Neuronal stem cell (in vitro differentiated cells): Measurements from ENCODE around the gene DSE.

Experiments used
- DNase-seq: peaks from one replicate; pipeline ENCODE4 v3.0.0-alpha.2; 2013; ENCODE audit warnings: low spot score
- H2AFZ ChIP-seq: one replicate; pipeline ENCODE4 v1.6.1; 2013; ENCODE audit warnings: mild to moderate bottlenecking, low read length, inconsistent platforms
- H2AK5ac ChIP-seq: 2 replicates; pipeline ENCODE4 v1.6.1; 2013; ENCODE audit warnings: low read depth, mild to moderate bottlenecking, inconsistent platforms, low read length, moderate library complexity, mixed read lengths
- H2BK120ac ChIP-seq: 2 replicates; pipeline ENCODE4 v1.6.1; 2013; ENCODE audit warnings: low read depth, mild to moderate bottlenecking, inconsistent platforms, low read length, moderate library complexity, mixed read lengths
- H2BK12ac ChIP-seq: one replicate; pipeline ENCODE4 v1.6.1; 2013; ENCODE audit warnings: low read length, inconsistent platforms
- H2BK15ac ChIP-seq: 2 replicates; pipeline ENCODE4 v1.6.1; 2013; ENCODE audit warnings: mild to moderate bottlenecking, low read length, inconsistent platforms, mixed read lengths
- H2BK5ac ChIP-seq: one replicate; pipeline ENCODE4 v1.6.1; 2013; ENCODE audit warnings: inconsistent platforms, mild to moderate bottlenecking, low read length, moderate library complexity
- H3K14ac ChIP-seq: one replicate; pipeline ENCODE4 v1.6.1; 2013; ENCODE audit warnings: low read length, inconsistent platforms
- H3K18ac ChIP-seq: 2 replicates; pipeline ENCODE4 v1.6.1; 2013; ENCODE audit warnings: low read length, inconsistent platforms
- H3K23ac ChIP-seq: 2 replicates; pipeline ENCODE4 v1.6.1; 2013; ENCODE audit warnings: low read depth, mild to moderate bottlenecking, mixed read lengths, low read length, inconsistent platforms; ENCODE audit not compliant: poor library complexity
- H3K27ac ChIP-seq: replicated peaks from 3 replicates; pipeline ENCODE4 v1.5.1; 2013; ENCODE audit warnings: low read length, inconsistent platforms
- H3K27me3 ChIP-seq, 3 experiments: 2 replicates each; pipeline ENCODE4 v1.6.1; 2013; ENCODE audit warnings: low read length in 3 of 3, mild to moderate bottlenecking in 2 of 3, inconsistent platforms in 1 of 3, low read depth in 1 of 3, mixed read lengths in 1 of 3, moderate library complexity in 1 of 3; ENCODE audit not compliant: control insufficient read depth in 3 of 3, insufficient read depth in 3 of 3
- H3K36me3 ChIP-seq, 2 donors: replicated peaks in 1 of 2; 2 replicates each; pipeline ENCODE4 v1.6.1; 2013; ENCODE audit warnings: low read length in 2 of 2; ENCODE audit not compliant: control insufficient read depth in 2 of 2, insufficient read depth in 2 of 2
- H3K4ac ChIP-seq: 2 replicates; pipeline ENCODE4 v1.6.1; 2013; ENCODE audit warnings: inconsistent platforms, mild to moderate bottlenecking, low read length, moderate library complexity
- H3K4me1 ChIP-seq, 2 donors: 1 replicate in 1 of 2; 2 replicates in 1 of 2; pipeline ENCODE4 v1.6.1; 2013; ENCODE audit warnings: low read length in 2 of 2, low read depth in 1 of 2; ENCODE audit not compliant: control insufficient read depth in 2 of 2, insufficient read depth in 1 of 2
- H3K4me2 ChIP-seq: one replicate; pipeline ENCODE4 v1.6.1; 2013; ENCODE audit warnings: mild to moderate bottlenecking, low read length, inconsistent platforms; ENCODE audit not compliant: insufficient read depth, poor library complexity, severe bottlenecking
- H3K4me3 ChIP-seq, 2 donors: 2 replicates each; pipeline ENCODE4 v1.5.1; 2013; ENCODE audit warnings: low read length in 2 of 2, mild to moderate bottlenecking in 2 of 2, inconsistent platforms in 1 of 2, moderate library complexity in 1 of 2
- H3K79me1 ChIP-seq: one replicate; pipeline ENCODE4 v1.6.1; 2013; ENCODE audit warnings: low read depth, mild to moderate bottlenecking, inconsistent platforms, low read length, moderate library complexity
- H3K9ac ChIP-seq: one replicate; pipeline ENCODE4 v1.6.1; 2013; ENCODE audit warnings: mild to moderate bottlenecking, low read depth, low read length, inconsistent platforms; ENCODE audit not compliant: poor library complexity
- H3K9me3 ChIP-seq, 2 donors: replicated peaks in 1 of 2; 2 replicates each; pipeline versions ENCODE3 to v1.6.1; 2013; ENCODE audit warnings: low read length in 2 of 2, mild to moderate bottlenecking in 2 of 2, inconsistent platforms in 1 of 2, low read depth in 1 of 2, mixed read lengths in 1 of 2, moderate library complexity in 1 of 2; ENCODE audit not compliant: control insufficient read depth in 2 of 2, insufficient read depth in 1 of 2
- H4K8ac ChIP-seq: one replicate; pipeline ENCODE4 v1.6.1; 2013; ENCODE audit warnings: low read depth, mild to moderate bottlenecking, inconsistent platforms, low read length, moderate library complexity
- H4K91ac ChIP-seq: one replicate; pipeline ENCODE4 v1.6.1; 2013; ENCODE audit warnings: low read length, low read depth, mild to moderate bottlenecking, inconsistent platforms; ENCODE audit not compliant: poor library complexity
- WGBS, 2 donors: extraction: QIAGEN DNeasy Blood & Tissue Kit; methylation state at CpG; one replicate each; pipeline ENCODE4 v1.1.7; 2013; ENCODE audit warnings: missing lambda C conversion rate in 2 of 2, mixed read lengths in 1 of 2; ENCODE audit not compliant: insufficient read length in 2 of 2, insufficient replicate concordance in 1 of 2; ENCODE audit errors: extremely low coverage in 2 of 2; 5-methylcytosine and 5-hydroxymethylcytosine counted together

Gene DSE

DNA sequence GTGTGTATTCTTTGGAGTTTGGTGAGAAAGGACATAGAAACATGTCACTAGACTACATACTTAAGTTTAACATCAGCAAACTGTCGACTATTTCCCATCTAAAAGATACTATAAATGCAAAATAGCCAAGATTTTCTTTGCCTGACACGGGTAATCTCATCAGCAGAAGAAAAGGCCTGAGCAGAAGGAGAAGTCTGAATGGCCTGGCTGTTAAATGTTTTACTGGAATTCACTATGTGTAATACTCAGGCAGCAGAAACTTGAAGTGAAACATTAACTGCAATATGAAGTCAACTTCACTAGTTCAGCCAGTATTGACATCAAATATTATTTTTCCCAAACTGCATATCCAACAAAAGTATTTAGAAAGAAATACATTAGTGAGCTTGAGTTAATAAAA is 6.4 kb upstream of the DSE start:
- H3K9ac ChIP-seq, result no peak overlapping the region
- no CpG with 5 or more reads among the region's 2 CpGs for WGBS, 2 donors
- DNase-seq, result no peak
- H4K91ac ChIP-seq, result no peak overlapping the region
- H3K4ac ChIP-seq, result no peak overlapping the region
- no peaks in the 10 kb centered on the region for H3K9me3 ChIP-seq
- H3K36me3 ChIP-seq, result no peaks in the 10 kb centered on the region
- H2AK5ac ChIP-seq, result no peak overlapping the region
- H2BK5ac ChIP-seq, result no peak overlapping the region
- no peak overlapping the region for H3K23ac ChIP-seq
- no peak overlapping the region for H3K4me2 ChIP-seq
- no peak overlapping the region for H3K27ac ChIP-seq
- no peak overlapping the region for H3K14ac ChIP-seq
- no peak overlapping the region for H2BK15ac ChIP-seq
- H2BK120ac ChIP-seq, result no peak overlapping the region
- no peak overlapping the region for H4K8ac ChIP-seq
- H3K27me3 ChIP-seq, result no peaks in the 10 kb centered on the region
- H3K4me1 ChIP-seq, result no peaks in the 10 kb centered on the region
- no peak overlapping the region for H3K4me3 ChIP-seq
- H3K18ac ChIP-seq, result no peak overlapping the region
- H2BK12ac ChIP-seq, result no peak overlapping the region
- H3K79me1 ChIP-seq, result no peaks in the 10 kb centered on the region
- no peak overlapping the region for H2AFZ ChIP-seq

DNA sequence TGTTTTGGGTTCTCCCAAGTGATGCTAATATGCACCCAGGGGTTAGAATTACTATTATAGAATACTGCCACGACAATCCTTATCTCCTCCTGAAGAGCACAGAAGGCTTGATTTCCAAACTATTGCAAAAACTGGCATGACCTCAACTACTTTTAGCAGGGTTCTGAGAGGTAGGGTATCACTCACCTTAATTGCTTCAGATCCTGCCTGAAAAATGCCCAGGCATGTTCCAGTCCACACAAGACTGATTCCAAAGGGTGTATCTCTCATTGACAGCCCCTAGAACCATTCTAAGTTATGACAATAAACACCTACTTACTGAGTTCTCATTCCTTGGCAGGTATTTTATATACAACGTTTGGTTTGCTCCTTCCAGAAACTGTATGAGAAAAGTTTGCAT is 5.0 kb upstream of the DSE start:
- Histone ChIP-seq H2BK120ac (no peak overlapping the region), H4K91ac (no peak overlapping the region), H4K8ac (no peak overlapping the region), H3K14ac (no peak overlapping the region), H2BK15ac (no peak overlapping the region), H3K23ac (no peak overlapping the region), H3K27me3 (no peaks in the 10 kb centered on the region), H3K9ac (no peak overlapping the region), H3K18ac (no peak overlapping the region), H3K27ac (no peak overlapping the region), H2AK5ac (no peak overlapping the region), H3K4me3 (no peak overlapping the region), H3K4ac (no peak overlapping the region), H3K4me2 (no peak overlapping the region), H2BK12ac (no peak overlapping the region), H2BK5ac (no peak overlapping the region), H3K4me1 (peaks cover 0 to 2% of the 10 kb centered on the region in 2 donors), H3K36me3 (no peaks in the 10 kb centered on the region), H3K9me3 (no peaks in the 10 kb centered on the region), H2AFZ (no peak overlapping the region), H3K79me1 (no peaks in the 10 kb centered on the region)
- WGBS, 2 donors, result no CpG with 5 or more reads among the region's 2 CpGs
- DNase-seq, result no peak

DNA sequence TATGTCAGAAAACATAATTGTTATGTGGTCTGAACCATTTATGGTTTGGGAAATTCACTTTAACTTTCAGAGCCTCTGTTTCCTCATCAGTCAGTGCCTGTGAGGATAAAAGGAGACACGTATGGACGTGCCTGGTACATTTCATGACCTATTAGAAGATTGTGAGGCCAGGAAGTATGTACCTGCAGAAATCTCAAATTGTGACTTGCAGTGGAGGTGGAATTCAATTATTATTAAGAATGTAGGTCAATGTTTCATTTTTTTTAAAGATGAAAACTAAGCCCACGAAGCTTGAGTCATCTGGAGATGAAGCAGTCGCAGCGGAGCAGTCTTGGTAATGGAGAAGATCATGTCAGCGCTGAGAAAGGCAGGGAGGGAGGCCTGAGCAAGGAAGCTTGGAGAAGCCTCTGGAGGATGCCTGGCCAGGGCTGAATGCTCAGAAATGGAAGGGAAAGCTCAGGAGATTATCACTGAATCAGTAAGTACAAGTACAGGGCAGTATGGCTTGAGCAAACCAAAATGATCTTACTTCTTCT is 3.9 kb upstream of the DSE start:
- Histone ChIP-seq H3K27me3 (no peaks in the 10 kb centered on the region), H2BK5ac (no peak overlapping the region), H3K4me3 (no peak overlapping the region), H3K36me3 (no peaks in the 10 kb centered on the region), H3K4me2 (no peak overlapping the region), H3K79me1 (peaks cover 2% of the 10 kb centered on the region), H3K23ac (no peak overlapping the region), H2BK120ac (no peak overlapping the region), H3K14ac (no peak overlapping the region), H3K18ac (no peak overlapping the region), H2AFZ (no peak overlapping the region), H4K91ac (no peak overlapping the region), H3K4ac (no peak overlapping the region), H3K27ac (no peak overlapping the region), H3K9ac (no peak overlapping the region), H3K4me1 (peaks cover 0 to 2% of the 10 kb centered on the region in 2 donors), H3K9me3 (no peaks in the 10 kb centered on the region), H2AK5ac (no peak overlapping the region), H2BK15ac (no peak overlapping the region), H4K8ac (no peak overlapping the region), H2BK12ac (no peak overlapping the region)
- WGBS, 2 donors, result no CpG with 5 or more reads among the region's 6 CpGs
- DNase-seq, result no peak

DNA sequence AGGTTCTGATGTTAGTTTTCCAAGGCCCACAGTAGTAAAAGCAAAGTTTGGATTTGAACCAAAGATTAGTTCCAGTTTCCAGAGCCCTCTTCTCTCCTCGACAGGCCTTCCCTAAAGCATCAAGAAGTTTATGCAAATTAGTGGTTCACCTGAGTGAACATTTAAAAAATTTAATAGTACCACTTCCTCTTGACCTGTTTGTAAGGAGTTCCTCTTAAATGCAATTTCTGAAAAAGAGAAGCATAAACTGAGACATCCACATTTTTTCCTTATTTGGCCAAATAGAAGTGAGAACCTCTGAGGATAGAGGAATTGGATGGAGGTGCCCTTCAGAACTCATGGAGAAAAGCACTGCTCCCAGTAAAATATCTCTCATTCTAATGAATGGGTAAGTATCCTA is 1.2 kb upstream of the DSE start:
- H3K4me3 ChIP-seq, result no peak overlapping the region
- H3K27ac ChIP-seq, result no peak overlapping the region
- no peaks in the 10 kb centered on the region for H3K36me3 ChIP-seq
- peaks cover 2% of the 10 kb centered on the region for H3K79me1 ChIP-seq
- no peak overlapping the region for H2BK120ac ChIP-seq
- no peak overlapping the region for H3K4ac ChIP-seq
- H2BK12ac ChIP-seq, result no peak overlapping the region
- H3K14ac ChIP-seq, result peak overlapping the region; percentile 28
- H3K4me1 ChIP-seq, result peaks cover 0 to 2% of the 10 kb centered on the region in 2 donors
- no peak overlapping the region for H3K4me2 ChIP-seq
- no peak overlapping the region for H2AK5ac ChIP-seq
- H3K23ac ChIP-seq, result no peak overlapping the region
- H4K8ac ChIP-seq, result peak overlapping the region; percentile 31
- no peaks in the 10 kb centered on the region for H3K9me3 ChIP-seq
- no peak overlapping the region for H2BK5ac ChIP-seq
- H2BK15ac ChIP-seq, result no peak overlapping the region
- DNase-seq, result no peak
- H3K9ac ChIP-seq, result no peak overlapping the region
- no peak overlapping the region for H4K91ac ChIP-seq
- peak overlapping the region; percentile 97 for H2AFZ ChIP-seq
- no CpG with 5 or more reads among the region's 1 CpG for WGBS, 2 donors
- H3K27me3 ChIP-seq, result no peaks in the 10 kb centered on the region
- H3K18ac ChIP-seq, result no peak overlapping the region
